CD4-positive, alpha-beta T cell (primary cell): ENCODE measurements around the gene ETF1. TPM values are rescaled to one million over a fixed set of nuclear protein-coding genes. Genes with fewer than 3 reads are reported as not detected.

ENCODE experiments used
- ATAC-seq: fragments of 200-7000 bp; cut with Tn5 transposase; one replicate; pipeline ENCODE4 v1.10.0; 2022; ENCODE audit warnings: mild to moderate bottlenecking; ENCODE audit not compliant: poor library complexity
- CTCF ChIA-PET: fragments of 350-600 bp; sonication (Branson Sonifier 250); formaldehyde crosslinking; loops from one replicate; lab custom pipeline; 2021; ENCODE audit warnings: antibody characterized with exemption, inconsistent platforms; lab: Charles Lee
- POLR2A ChIA-PET: fragments of 350-600 bp; sonication (Branson Sonifier 250); formaldehyde crosslinking; loops from one replicate; lab custom pipeline; 2021; ENCODE audit warnings: antibody characterized with exemption, inconsistent platforms; lab: Charles Lee
- DNase-seq, 14 experiments: peaks; one replicate each; pipeline ENCODE4 v3.0.0-alpha.2; 2013 to 2020; ENCODE audit warnings: mixed read lengths in 2 of 14
- H3K27ac ChIP-seq, 2 donors: one replicate each; pipeline versions ENCODE4 v1.5.1 to v1.7.0; 2013; ENCODE audit warnings: low read length in 2 of 2, low read depth in 1 of 2, mild to moderate bottlenecking in 1 of 2
- H3K27me3 ChIP-seq, 2 experiments: 1 replicate in 1 of 2; 2 replicates in 1 of 2; pipeline versions ENCODE4 v1.6.1 to v1.7.0; 2013; ENCODE audit warnings: low read length in 2 of 2, control low read depth in 1 of 2, mild to moderate bottlenecking in 1 of 2, moderate library complexity in 1 of 2; ENCODE audit not compliant: insufficient read depth in 2 of 2, control insufficient read depth in 1 of 2
- H3K36me3 ChIP-seq: one replicate; pipeline ENCODE4 v1.6.1; 2013; ENCODE audit warnings: low read length, control low read depth; ENCODE audit not compliant: insufficient read depth
- H3K4me1 ChIP-seq: one replicate; pipeline ENCODE4 v1.6.1; 2013; ENCODE audit warnings: low read length, control low read depth; ENCODE audit not compliant: insufficient read depth
- H3K4me3 ChIP-seq: one replicate; pipeline ENCODE4 v1.5.1; 2013; ENCODE audit warnings: mild to moderate bottlenecking, low read length, moderate library complexity
- H3K9me3 ChIP-seq, 2 experiments: 1 replicate in 1 of 2; 2 replicates in 1 of 2; pipeline versions ENCODE4 v1.6.1 to v1.7.0; 2013; ENCODE audit warnings: low read length in 2 of 2, mild to moderate bottlenecking in 2 of 2, control low read depth in 1 of 2, moderate library complexity in 1 of 2; ENCODE audit not compliant: control insufficient read depth in 1 of 2, insufficient read depth in 1 of 2
- H3K27ac Mint-ChIP-seq: one replicate; pipeline ENCODE4 v1.8.0; 2020; ENCODE audit warnings: mixed read lengths
- H3K27me3 Mint-ChIP-seq: one replicate; pipeline ENCODE4 v1.8.0; 2021; ENCODE audit warnings: mixed read lengths
- H3K36me3 Mint-ChIP-seq: one replicate; pipeline ENCODE4 v1.8.0; 2021; ENCODE audit warnings: low read depth, mixed read lengths
- H3K4me1 Mint-ChIP-seq: one replicate; pipeline ENCODE4 v1.8.0; 2021; ENCODE audit warnings: low read depth, mixed read lengths
- H3K4me3 Mint-ChIP-seq: one replicate; pipeline ENCODE4 v1.8.0; 2020; ENCODE audit warnings: mild to moderate bottlenecking, mixed read lengths
- H3K9me3 Mint-ChIP-seq: one replicate; pipeline ENCODE4 v1.8.0; 2020; ENCODE audit warnings: mixed read lengths
- CTCF ChIP-seq: fragments of 200-600 bp; IDR thresholded peaks from one replicate; pipeline ENCODE4 v1.8.0; 2022; ENCODE audit warnings: antibody characterized with exemption, mild to moderate bottlenecking
- intact Hi-C, 2 experiments: fragments of 100-400 bp; cut with DNase I in 1 of 2; cut with micrococcal nuclease in 1 of 2; formaldehyde crosslinking; loops; one replicate each; pipeline versions ENCODE4 v1.15.1 to v1.9.0; 2023 to 2025; cut with DNase I, micrococcal nuclease
- total RNA-seq, 174 experiments: library from RNA in 2 of 174; stranded (reverse) in 2 of 174; gene quantifications; one replicate each; pipeline ENCODE4 v1.2.3 and lab custom pipeline; 2021 to 2026

Gene ETF1
- total RNA-seq, 2 experiments from 2014 or later: 178 to 187 TPM

GRCh38 chr5:138469540-138470321 lies 73.3 kb downstream of the ETF1 start:
- Mint-ChIP-seq H3K9me3 (no peaks in the 10 kb centered on the region), H3K4me1 (peaks cover 26% of the 10 kb centered on the region), H3K36me3 (peaks cover 20% of the 10 kb centered on the region), H3K4me3 (no peak overlapping the region), H3K27me3 (no peaks in the 10 kb centered on the region), H3K27ac (no peak overlapping the region)
- CTCF ChIA-PET: no interaction called here
- DNase-seq (peak in 1 of 14 experiments; percentile 57), ATAC-seq (no peak)
- intact Hi-C loops: loop anchor here in 1 of 2 experiments (10.0 kb wide), 2 partner anchors 105 to 935 kb away; partner anchors contain the start of genes HSPA9 and SPATA24
- POLR2A ChIA-PET: interaction anchor here (0.5 to 1.1 kb wide), 2 partner anchors 74 to 428 kb away, joined by 3 read pairs; partner anchors contain the start of gene ETF1
- no peaks in the 10 kb centered on the region for H3K9me3 ChIP-seq
- H3K27me3 ChIP-seq: no peaks in the 10 kb centered on the region
- no peak overlapping the region for H3K27ac ChIP-seq
- TF ChIP-seq CTCF: no peak
- peaks cover 28% of the 10 kb centered on the region for H3K4me1 ChIP-seq
- no peak overlapping the region for H3K4me3 ChIP-seq
- peaks cover 9% of the 10 kb centered on the region for H3K36me3 ChIP-seq

DNA sequence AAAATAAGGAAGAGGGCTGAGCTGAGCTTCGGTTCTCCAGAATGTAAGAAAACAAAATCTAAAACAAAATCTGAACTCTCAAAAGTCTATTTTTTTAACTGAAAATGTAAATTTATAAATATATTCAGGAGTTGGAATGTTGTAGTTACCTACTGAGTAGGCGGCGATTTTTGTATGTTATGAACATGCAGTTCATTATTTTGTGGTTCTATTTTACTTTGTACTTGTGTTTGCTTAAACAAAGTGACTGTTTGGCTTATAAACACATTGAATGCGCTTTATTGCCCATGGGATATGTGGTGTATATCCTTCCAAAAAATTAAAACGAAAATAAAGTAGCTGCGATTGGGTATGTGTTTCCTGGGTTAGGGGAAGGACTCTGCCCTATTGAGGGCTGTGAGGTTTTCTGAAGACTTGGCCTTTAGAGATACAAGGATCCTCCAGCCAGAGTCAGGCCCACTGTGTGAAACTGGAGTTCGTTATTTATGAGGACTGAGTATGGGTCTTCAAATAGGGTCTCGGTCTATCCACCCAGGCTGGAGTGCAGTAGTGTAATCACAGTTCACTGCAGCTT lies 74.0 kb downstream of the ETF1 start:
- H3K4me3 ChIP-seq: no peak overlapping the region
- peaks cover 9% of the 10 kb centered on the region for H3K36me3 ChIP-seq
- TF ChIP-seq CTCF: no peak
- peak in 1 of 14 experiments; percentile 28 for DNase-seq
- no peaks in the 10 kb centered on the region for H3K9me3 ChIP-seq
- H3K9me3 Mint-ChIP-seq: no peaks in the 10 kb centered on the region
- peaks cover 34% of the 10 kb centered on the region for H3K4me1 ChIP-seq
- no peaks in the 10 kb centered on the region for H3K27me3 ChIP-seq
- peak overlapping the region; percentile 23 for H3K4me3 Mint-ChIP-seq
- no peak overlapping the region for H3K27ac Mint-ChIP-seq
- peaks cover 20% of the 10 kb centered on the region for H3K36me3 Mint-ChIP-seq
- H3K4me1 Mint-ChIP-seq: peaks cover 26% of the 10 kb centered on the region
- intact Hi-C loops: loop anchor here in 1 of 2 experiments (10.0 kb wide), 2 partner anchors 106 to 936 kb away; partner anchors contain the start of genes HSPA9 and SPATA24
- CTCF ChIA-PET: no interaction called here
- H3K27me3 Mint-ChIP-seq: no peaks in the 10 kb centered on the region
- ATAC-seq: no peak
- POLR2A ChIA-PET: interaction anchor here (1.1 kb wide), 1 partner anchor 74 kb away, joined by 3 read pairs; the partner anchor contains the start of gene ETF1
- no peak overlapping the region for H3K27ac ChIP-seq

- H3K36me3 ChIP-seq: peaks cover 9% of the 10 kb centered on the region
- Mint-ChIP-seq H3K4me1 (peaks cover 26% of the 10 kb centered on the region), H3K27me3 (no peaks in the 10 kb centered on the region), H3K9me3 (no peaks in the 10 kb centered on the region), H3K4me3 (peak overlapping the region; percentile 96), H3K36me3 (peaks cover 20% of the 10 kb centered on the region), H3K27ac (peak overlapping the region; percentile 79)
- TF ChIP-seq CTCF: no peak
- no peaks in the 10 kb centered on the region for H3K27me3 ChIP-seq
- CTCF ChIA-PET: no interaction called here
- H3K9me3 ChIP-seq: no peaks in the 10 kb centered on the region
- POLR2A ChIA-PET: no interaction called here
- intact Hi-C loops: loop anchor here in 1 of 2 experiments (10.0 kb wide), 2 partner anchors 106 to 936 kb away; partner anchors contain the start of genes HSPA9 and SPATA24
- no peak for DNase-seq
- no peak overlapping the region for H3K27ac ChIP-seq
- H3K4me3 ChIP-seq: no peak overlapping the region
- H3K4me1 ChIP-seq: peaks cover 41% of the 10 kb centered on the region
- ATAC-seq: no peak
Observed at GRCh38 chr5:138468133-138468965, 74.7 kb downstream of the ETF1 start.
